K562 (cell line): Measurements from ENCODE around the gene WDR93.

Source experiments
- FOS ChIP-seq: IDR thresholded peaks from 3 replicates; pipeline ENCODE4 v1.6.1; 2011; ENCODE audit not compliant: insufficient read length; ENCODE audit errors: extremely low read depth
- POLR2AphosphoS5 ChIP-seq: IDR thresholded peaks from 2 replicates; pipeline ENCODE4 v1.6.1; 2011; ENCODE audit warnings: mild to moderate bottlenecking, low read depth, low read length, moderate library complexity; ENCODE audit not compliant: control insufficient read depth, insufficient read depth

DNA sequence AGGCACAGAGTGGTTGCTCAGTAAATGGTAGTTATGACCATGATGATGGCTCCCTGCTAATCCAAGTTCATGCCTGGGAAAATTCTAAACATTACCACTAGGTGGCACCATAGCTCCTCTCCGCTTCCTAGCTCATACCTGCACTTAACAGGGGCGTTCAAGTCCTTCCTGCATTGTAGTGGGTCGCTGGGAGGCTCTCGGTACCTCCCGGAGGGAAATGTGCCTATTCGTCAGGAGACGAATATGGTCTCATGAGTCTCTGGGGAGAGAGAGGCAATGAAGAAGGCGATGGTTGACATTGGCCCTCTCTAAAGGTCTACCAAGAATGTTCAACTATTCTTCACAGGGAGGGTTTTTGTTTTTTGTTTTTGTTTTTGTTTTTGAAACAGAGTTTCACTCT lies 49.5 kb downstream of the WDR93 start:
- TF ChIP-seq POLR2AphosphoS5: no peak
- TF ChIP-seq FOS: no peak
